H9 (cell line): Measurements from ENCODE around the gene TTC13. TPM values are rescaled to one million over a fixed set of nuclear protein-coding genes. Genes with fewer than 3 reads are reported as not detected.

Experiments
- DNase-seq: peaks from one replicate; pipeline ENCODE4 v3.0.0-alpha.2; 2017
- H2AFZ ChIP-seq: one replicate; pipeline ENCODE4 v1.6.1; 2013; ENCODE audit warnings: mild to moderate bottlenecking, low read length, control low read depth, moderate library complexity
- H2AK5ac ChIP-seq: 2 replicates; pipeline ENCODE4 v1.6.1; 2013; ENCODE audit warnings: low read length, control low read depth, mixed read lengths; ENCODE audit not compliant: insufficient read length
- H2BK120ac ChIP-seq: one replicate; pipeline ENCODE4 v1.6.1; 2013; ENCODE audit warnings: low read depth, mild to moderate bottlenecking, low read length, control low read depth, inconsistent platforms; ENCODE audit not compliant: poor library complexity, severe bottlenecking
- H2BK12ac ChIP-seq: 2 replicates; pipeline ENCODE4 v1.6.1; 2013; ENCODE audit warnings: low read length, control low read depth, mixed read lengths, low read depth; ENCODE audit not compliant: insufficient read length
- H2BK15ac ChIP-seq: 2 replicates; pipeline ENCODE4 v1.6.1; 2013; ENCODE audit warnings: low read depth, low read length, control low read depth
- H2BK20ac ChIP-seq: one replicate; pipeline ENCODE4 v1.6.1; 2013; ENCODE audit warnings: low read depth, mild to moderate bottlenecking, low read length, control low read depth, inconsistent platforms; ENCODE audit not compliant: poor library complexity, severe bottlenecking
- H2BK5ac ChIP-seq: 2 replicates; pipeline ENCODE4 v1.6.1; 2013; ENCODE audit warnings: low read length, control low read depth, mixed read lengths; ENCODE audit not compliant: insufficient read length
- H3K14ac ChIP-seq: 2 replicates; pipeline ENCODE4 v1.6.1; 2013; ENCODE audit warnings: low read length, control low read depth; ENCODE audit not compliant: insufficient read depth
- H3K18ac ChIP-seq: 2 replicates; pipeline ENCODE4 v1.6.1; 2013; ENCODE audit warnings: low read depth, mild to moderate bottlenecking, mixed read lengths, low read length, control low read depth; ENCODE audit not compliant: insufficient read length
- H3K23ac ChIP-seq: 2 replicates; pipeline ENCODE4 v1.6.1; 2013; ENCODE audit warnings: low read length, control low read depth, mixed read lengths, low read depth; ENCODE audit not compliant: insufficient read length
- H3K23me2 ChIP-seq: 2 replicates; pipeline ENCODE4 v1.6.1; 2013; ENCODE audit warnings: low read depth, mild to moderate bottlenecking, mixed read lengths, low read length, control low read depth; ENCODE audit not compliant: insufficient read length, poor library complexity, severe bottlenecking
- H3K27ac ChIP-seq: 2 replicates; pipeline ENCODE4 v1.5.1; 2013; ENCODE audit warnings: low read length, control low read depth, mixed read lengths, low read depth; ENCODE audit not compliant: insufficient read length
- H3K27me3 ChIP-seq: 2 replicates; pipeline ENCODE4 v1.6.1; 2013; ENCODE audit warnings: low read length, control low read depth, inconsistent platforms; ENCODE audit not compliant: insufficient read depth
- H3K4ac ChIP-seq: 2 replicates; pipeline ENCODE4 v1.6.1; 2013; ENCODE audit warnings: low read depth, mild to moderate bottlenecking, control low read depth, inconsistent platforms, low read length, moderate library complexity
- H3K4me1 ChIP-seq: 2 replicates; pipeline ENCODE4 v1.6.1; 2013; ENCODE audit warnings: low read length, control low read depth, inconsistent platforms; ENCODE audit not compliant: insufficient read depth
- H3K4me2 ChIP-seq: 2 replicates; pipeline ENCODE4 v1.6.1; 2013; ENCODE audit warnings: low read length, control low read depth, mixed read lengths; ENCODE audit not compliant: insufficient read length, insufficient read depth
- H3K56ac ChIP-seq: 2 replicates; pipeline ENCODE4 v1.6.1; 2013; ENCODE audit warnings: low read depth, mild to moderate bottlenecking, mixed read lengths, low read length, control low read depth; ENCODE audit not compliant: insufficient read length
- H3K79me1 ChIP-seq: 2 replicates; pipeline ENCODE4 v1.6.1; 2013; ENCODE audit warnings: low read depth, mild to moderate bottlenecking, moderate library complexity, low read length, control low read depth, inconsistent platforms; ENCODE audit not compliant: insufficient read depth, poor library complexity, severe bottlenecking
- H3K79me2 ChIP-seq: 2 replicates; pipeline ENCODE4 v1.6.1; 2013; ENCODE audit warnings: low read length, control low read depth, inconsistent platforms; ENCODE audit not compliant: insufficient read depth
- H3K9ac ChIP-seq: 2 replicates; pipeline ENCODE4 v1.6.1; 2013; ENCODE audit warnings: low read length, control low read depth, mixed read lengths; ENCODE audit not compliant: insufficient read length; ENCODE audit errors: extremely low read depth
- H3K9me3 ChIP-seq: one replicate; pipeline ENCODE4 v1.6.1; 2013; ENCODE audit warnings: low read depth, low read length, inconsistent platforms; ENCODE audit not compliant: control insufficient read depth
- H3T11ph ChIP-seq: one replicate; pipeline ENCODE4 v1.6.1; 2013; ENCODE audit warnings: mild to moderate bottlenecking, low read length, control low read depth, inconsistent platforms
- H4K20me1 ChIP-seq: one replicate; pipeline ENCODE4 v1.6.1; 2013; ENCODE audit not compliant: control insufficient read depth, insufficient read length, insufficient read depth
- H4K5ac ChIP-seq: 2 replicates; pipeline ENCODE4 v1.6.1; 2013; ENCODE audit warnings: low read depth, mild to moderate bottlenecking, mixed read lengths, low read length, control low read depth; ENCODE audit not compliant: insufficient read length
- H4K8ac ChIP-seq: replicated peaks from 2 replicates; pipeline ENCODE4 v1.6.1; 2013; ENCODE audit warnings: low read length, control low read depth, mixed read lengths, low read depth; ENCODE audit not compliant: insufficient read length
- H4K91ac ChIP-seq: 2 replicates; pipeline ENCODE4 v1.6.1; 2013; ENCODE audit warnings: low read depth, mild to moderate bottlenecking, moderate library complexity, mixed read lengths, low read length, control low read depth; ENCODE audit not compliant: insufficient read length
- H3K27ac Mint-ChIP-seq, 3 experiments: 2 replicates in 2 of 3; 3 replicates in 1 of 3; pipeline ENCODE4 v1.8.0; 2020 to 2021; ENCODE audit warnings: mixed read lengths in 3 of 3, mild to moderate bottlenecking in 1 of 3, moderate library complexity in 1 of 3
- H3K27me3 Mint-ChIP-seq: 2 replicates; pipeline ENCODE4 v1.8.0; 2021; ENCODE audit warnings: low read depth, mild to moderate bottlenecking, moderate library complexity, mixed read lengths
- H3K36me3 Mint-ChIP-seq, 3 experiments: 2 replicates in 2 of 3; 3 replicates in 1 of 3; pipeline ENCODE4 v1.8.0; 2020 to 2021; ENCODE audit warnings: low read depth in 3 of 3, mixed read lengths in 3 of 3; ENCODE audit not compliant: insufficient read depth in 1 of 3
- H3K4me1 Mint-ChIP-seq, 2 experiments: 2 replicates each; pipeline ENCODE4 v1.8.0; 2020; ENCODE audit warnings: mixed read lengths in 2 of 2
- H3K4me3 Mint-ChIP-seq, 2 experiments: 2 replicates in 1 of 2; 3 replicates in 1 of 2; pipeline ENCODE4 v1.8.0; 2020 to 2021; ENCODE audit warnings: mild to moderate bottlenecking in 2 of 2, mixed read lengths in 2 of 2, moderate library complexity in 1 of 2
- H3K9me3 Mint-ChIP-seq, 2 experiments: 2 replicates in 1 of 2; 3 replicates in 1 of 2; pipeline ENCODE4 v1.8.0; 2020; ENCODE audit warnings: mild to moderate bottlenecking in 2 of 2, mixed read lengths in 2 of 2, moderate library complexity in 1 of 2
- CTCF ChIP-seq: fragments of 200-600 bp; sonication (generic); conservative IDR thresholded peaks from 3 replicates; pipeline ENCODE4 v1.8.0; 2021; ENCODE audit warnings: antibody characterized with exemption, mild to moderate bottlenecking
- WGBS: extraction: QIAGEN DNeasy Blood & Tissue Kit; methylation state at CpG from one replicate; pipeline ENCODE4 v1.1.7; 2013; ENCODE audit warnings: missing lambda C conversion rate, low lambda C conversion rate, mixed read lengths; ENCODE audit not compliant: insufficient read length; ENCODE audit errors: extremely low coverage; 5-methylcytosine and 5-hydroxymethylcytosine counted together
- total RNA-seq: library from RNA; stranded (reverse); gene quantifications from 2 replicates; pipeline ENCODE4 v1.2.1, GENCODE V29; 2021

Gene TTC13
- total RNA-seq, 1 experiment from 2014 or later: 7.6 TPM

- Histone ChIP-seq H4K91ac (no peak overlapping the region), H3K18ac (no peak overlapping the region), H2BK15ac (no peak overlapping the region), H4K8ac (no peak overlapping the region), H2AK5ac (no peak overlapping the region), H3K14ac (no peak overlapping the region), H3K27me3 (peaks cover 37% of the 10 kb centered on the region), H3K9ac (peak overlapping the region; percentile 49), H2BK120ac (no peak overlapping the region), H2BK20ac (no peak overlapping the region), H3T11ph (no peak overlapping the region), H3K23ac (no peak overlapping the region), H3K23me2 (peaks cover 9% of the 10 kb centered on the region), H4K20me1 (no peaks in the 10 kb centered on the region), H3K4me1 (no peaks in the 10 kb centered on the region), H3K56ac (no peak overlapping the region), H3K9me3 (no peaks in the 10 kb centered on the region), H2BK5ac (no peak overlapping the region), H3K27ac (no peak overlapping the region), H3K79me1 (no peaks in the 10 kb centered on the region), H2AFZ (no peak overlapping the region), H3K4ac (no peak overlapping the region), H3K4me2 (peak overlapping the region; percentile 56), H3K79me2 (no peaks in the 10 kb centered on the region), H2BK12ac (no peak overlapping the region), H4K5ac (no peak overlapping the region)
- Mint-ChIP-seq H3K4me3 (peak overlapping the region; percentile 95 to 97), H3K9me3 (no peaks in the 10 kb centered on the region; a peak in 1 of 5 replicates), H3K27ac (peak overlapping the region in 1 of 3 experiments; percentile 36; a peak in 1 of 7 replicates), H3K27me3 (peaks cover 22% of the 10 kb centered on the region), H3K4me1 (peaks cover 17 to 25% of the 10 kb centered on the region in 2 experiments), H3K36me3 (peaks cover 0 to 2% (median 0%) of the 10 kb centered on the region in 3 experiments; a peak in 1 of 7 replicates)
- no peak for TF ChIP-seq CTCF
- DNase-seq: no peak
- WGBS: no CpG with 5 or more reads among the region's 12 CpGs
Measured at GRCh38 chr1:230979389-230979716, 692 bp upstream of the TTC13 start.
